ENCODE results near the gene PRKAA1. TPM values are rescaled to one million over a fixed set of nuclear protein-coding genes. Genes with fewer than 3 reads are reported as not detected.

The PRKAA1 gene
- total and polyA plus RNA-seq, 2 of the 13 experiments (the other 11 are each of a cell fraction or from before 2014, with no cell fraction given) = 36.6 to 58.0 TPM

DNA sequence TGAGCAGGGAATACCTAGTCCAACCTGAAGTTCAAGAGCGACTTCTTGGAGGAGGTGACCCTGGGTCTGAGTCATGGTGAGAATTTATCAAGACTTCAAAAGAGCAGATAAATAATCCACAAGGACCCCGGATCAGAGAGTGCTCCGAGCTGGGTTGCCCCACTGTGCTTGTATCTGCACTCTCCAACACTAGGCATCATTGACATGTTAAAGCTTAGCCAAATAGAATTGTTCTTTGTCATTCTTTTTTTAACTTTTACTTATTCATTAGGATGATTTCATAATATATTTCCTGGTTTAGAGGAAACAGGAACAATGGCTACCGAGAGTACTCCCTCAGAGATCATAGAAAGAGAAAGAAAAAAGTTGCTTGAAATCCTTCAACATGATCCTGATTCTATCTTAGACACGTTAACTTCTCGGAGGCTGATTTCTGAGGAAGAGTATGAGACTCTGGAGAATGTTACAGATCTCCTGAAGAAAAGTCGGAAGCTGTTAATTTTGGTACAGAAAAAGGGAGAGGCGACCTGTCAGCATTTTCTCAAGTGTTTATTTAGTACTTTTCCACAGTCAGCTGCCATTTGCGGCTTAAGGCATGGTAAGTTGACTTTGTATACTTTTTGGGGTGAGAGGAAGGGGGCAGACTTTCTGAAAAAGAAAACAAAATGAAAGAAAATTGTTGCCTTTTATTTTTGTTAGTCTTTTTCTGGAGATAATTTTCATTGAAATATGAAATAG, 43.1 kb upstream of the PRKAA1 start, which contains the start of gene CARD6 (continued):
- 0 out of 2 replicates have a peak, but pooled peaks have one; percentile 11 for TF ChIP-seq SAP130 (CRISPR knock-in tag; IDR thresholded peaks at IDR 0.05; ENCODE audit: low read depth)

DNA sequence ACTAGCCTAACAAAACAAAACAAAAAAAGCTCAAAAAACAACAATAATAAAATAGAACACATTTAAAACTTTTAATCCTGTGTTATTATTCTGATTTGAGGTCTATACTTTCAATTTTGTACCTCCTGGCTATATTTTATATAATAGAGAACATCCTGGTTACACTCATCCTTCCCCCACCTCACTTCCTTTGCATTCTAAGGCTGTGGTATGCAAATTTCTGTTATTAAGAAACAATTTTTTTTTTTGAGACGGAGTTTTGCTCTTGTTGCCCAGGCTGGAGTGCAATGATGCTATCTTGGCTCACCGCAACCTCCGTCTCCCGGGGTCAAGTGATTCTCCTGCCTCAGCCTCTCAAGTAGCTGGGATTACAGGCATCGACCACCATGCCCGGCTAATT, 39.9 kb upstream of the PRKAA1 start:
- ChIA-PET POLR2A (no interaction called here), CTCF (ENCODE audit: low intra/inter-chr PET ratio, low total read pairs) (no interaction called here)
- Histone ChIP-seq H3K4me3 (replicated peaks in 1 of 3; ENCODE audit: insufficient read depth in 1 of 3, low read depth in 2 of 3, low read length in 3 of 3) (no peak overlapping the region), H3K79me2 (ENCODE audit: insufficient read depth, low read length) (peaks cover 19% of the 10 kb centered on the region), H2AFZ (ENCODE audit: low read length) (no peak overlapping the region), H3K27ac (ENCODE audit: extremely low read length, insufficient read depth, low read length) (no peak overlapping the region), H3K9ac (ENCODE audit: insufficient read depth, low read depth, low read length) (no peak overlapping the region), H4K20me1 (ENCODE audit: insufficient read depth, low read length) (peaks cover 12% of the 10 kb centered on the region), H3K36me3 (replicated peaks in 1 of 2; ENCODE audit: control insufficient read depth in 1 of 2, insufficient read depth in 2 of 2, low read length in 2 of 2) (peaks cover 1 to 12% of the 10 kb centered on the region in 2 experiments; a peak in 1 of 5 replicates), H3K4me2 (ENCODE audit: low read depth, low read length) (no peak overlapping the region), H3K4me1 (ENCODE audit: insufficient read depth, low read length) (peaks cover 38% of the 10 kb centered on the region), H3K9me3 (ENCODE audit: low read length) (no peaks in the 10 kb centered on the region), H3K27me3 (ENCODE audit: control insufficient read depth in 1 of 2, insufficient read depth in 2 of 2, low read length in 2 of 2) (no peaks in the 10 kb centered on the region; a peak in 1 of 5 replicates)
- BruUV-seq (replicated peaks) = no TSS peak
- in situ Hi-C loops (cut with HindIII; ENCODE audit: extremely low pct_ligation_motif_present, low pct_unique_long_range_greater_than_20kb) (no loop called here), intact Hi-C loops (cut with micrococcal nuclease; ENCODE audit: unreplicated experiment) (no loop called here)
- no peak for DNase-seq (ENCODE audit: low spot score)
- no peak for FAIRE-seq
- no peak for ATAC-seq
- TF ChIP-seq TOE1 (CRISPR knock-in tag; IDR thresholded peaks at IDR 0.05) = no peak
- TF ChIP-seq SATB2 (CRISPR knock-in tag; IDR thresholded peaks at IDR 0.05) = no peak
- WGBS (ENCODE audit: low lambda C conversion rate) = 86% methylated on average over 6 of the region's 6 CpGs

All from HepG2 (cell line).